Testis (tissue), 3 donors: ENCODE data around the gene PTPRD. TPM values are rescaled to one million over a fixed set of nuclear protein-coding genes. Genes with fewer than 3 reads are reported as not detected.

Source experiments
- DNase-seq: peaks from one replicate; pipeline ENCODE4 v3.0.0-alpha.2; 2019
- H3K27ac ChIP-seq, 2 donors: fragments of 200-600 bp; sonication (generic); one replicate each; pipeline ENCODE4 v1.5.1; 2019
- H3K27me3 ChIP-seq: fragments of 200-600 bp; sonication (generic); one replicate; pipeline ENCODE4 v1.5.1; 2019
- H3K36me3 ChIP-seq: fragments of 200-600 bp; sonication (generic); one replicate; pipeline ENCODE4 v1.5.1; 2017; ENCODE audit warnings: low read depth; ENCODE audit errors: missing control alignments
- H3K4me1 ChIP-seq: fragments of 200-600 bp; sonication (generic); one replicate; pipeline ENCODE4 v1.5.1; 2019
- H3K4me3 ChIP-seq, 2 donors: fragments of 200-600 bp; sonication (generic); one replicate each; pipeline ENCODE4 v1.5.1; 2017 to 2019
- H3K9me3 ChIP-seq: fragments of 200-600 bp; sonication (generic); one replicate; pipeline ENCODE4 v1.5.1; 2017
- POLR2A ChIP-seq: fragments of 450-650 bp; IDR thresholded peaks from one replicate; pipeline ENCODE4 v1.6.1; 2017; ENCODE audit warnings: antibody characterized with exemption, mild to moderate bottlenecking, moderate library complexity
- WGBS, 2 donors: methylation state at CpG; one replicate each; pipeline ENCODE4 v1.1.5; 2018; 5-methylcytosine and 5-hydroxymethylcytosine counted together
- intact Hi-C: fragments of 100-400 bp; cut with DNase I; formaldehyde crosslinking; loops from one replicate; pipeline ENCODE4 v1.15.1; 2023; ENCODE audit warnings: low total_unique reads
- polyA plus RNA-seq: library from polyadenylated mRNA; stranded (reverse); fragments of 350-450 nt; fragmentation: Illumina TruSeq; extraction: RNeasy Lipid Tissue Mini Kit (QIAGEN cat#74804); gene quantifications from one replicate; pipeline ENCODE4 v1.2.3, GENCODE V29; 2014; ENCODE audit warnings: low read depth, low replicate concordance; ENCODE audit not compliant: insufficient read depth
- total RNA-seq, 2 donors: library from RNA; depleted of rRNA; stranded (reverse); fragments of >200 nt; gene quantifications; one replicate each; pipeline ENCODE4 v1.2.3, GENCODE V29; 2016
- TF ChIP-seq, protein P1 (sequence below), 3 experiments: fragments of 450-650 bp in 2 of 3; fragments of 200-600 bp in 1 of 3; sonication (generic) in 1 of 3; IDR thresholded peaks; one replicate each; pipeline ENCODE4 v1.5.1; 2016 to 2019; ENCODE audit warnings: antibody characterized with exemption in 3 of 3, mild to moderate bottlenecking in 2 of 3, moderate library complexity in 1 of 3

Gene PTPRD
- total and polyA plus RNA-seq, 3 donors from 2014 or later = 15.4 to 33.6 (median 32.5) TPM

DNA sequence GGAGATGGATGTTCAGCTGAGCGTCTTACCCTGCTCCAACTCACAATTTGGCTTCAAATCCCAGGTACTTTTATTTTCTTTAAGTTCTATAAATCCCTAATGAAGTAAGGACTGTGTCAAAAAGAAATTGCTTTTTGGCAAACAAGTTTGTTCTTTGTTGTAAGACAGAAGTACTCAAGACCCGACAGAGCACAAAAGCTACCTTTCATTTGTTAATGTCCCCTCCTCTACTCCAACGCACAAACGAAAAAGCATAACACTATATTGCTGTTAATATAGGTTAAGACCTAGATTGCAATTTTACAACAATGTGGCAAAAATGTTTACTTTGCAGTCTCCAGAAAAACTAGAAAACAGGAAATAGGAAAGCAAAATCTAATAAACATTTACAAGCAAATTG lies 2217.8 kb downstream of the PTPRD start:
- 80 to 81% methylated on average over 4 of the region's 4 CpGs for WGBS, 2 donors
- DNase-seq = no peak

DNA sequence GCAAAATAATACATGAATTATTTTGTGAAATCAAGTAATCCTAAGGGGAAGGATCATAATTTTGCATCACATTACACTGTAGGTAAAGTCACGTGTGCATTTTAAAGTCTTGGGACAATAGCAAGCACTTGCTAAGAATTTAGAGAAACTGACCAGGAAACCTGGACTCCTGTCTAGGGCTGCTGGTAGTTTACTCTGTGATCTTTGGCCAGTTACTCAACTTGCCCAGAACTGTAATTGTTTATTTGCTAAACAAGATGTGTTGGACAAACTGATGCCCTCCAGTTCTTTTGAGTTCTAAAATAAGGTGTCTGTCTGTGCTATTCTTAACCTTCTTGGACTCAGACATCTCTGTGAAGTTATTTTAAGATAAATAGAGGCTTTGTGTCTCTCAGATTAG lies 2218.5 kb downstream of the PTPRD start:
- Histone ChIP-seq H3K4me1 (no peaks in the 10 kb centered on the region), H3K4me3 (no peak overlapping the region), H3K27ac (no peak overlapping the region), H3K36me3 (no peaks in the 10 kb centered on the region), H3K9me3 (no peaks in the 10 kb centered on the region), H3K27me3 (no peaks in the 10 kb centered on the region)
- intact Hi-C loops = no loop called here
- TF ChIP-seq, protein P1, sequence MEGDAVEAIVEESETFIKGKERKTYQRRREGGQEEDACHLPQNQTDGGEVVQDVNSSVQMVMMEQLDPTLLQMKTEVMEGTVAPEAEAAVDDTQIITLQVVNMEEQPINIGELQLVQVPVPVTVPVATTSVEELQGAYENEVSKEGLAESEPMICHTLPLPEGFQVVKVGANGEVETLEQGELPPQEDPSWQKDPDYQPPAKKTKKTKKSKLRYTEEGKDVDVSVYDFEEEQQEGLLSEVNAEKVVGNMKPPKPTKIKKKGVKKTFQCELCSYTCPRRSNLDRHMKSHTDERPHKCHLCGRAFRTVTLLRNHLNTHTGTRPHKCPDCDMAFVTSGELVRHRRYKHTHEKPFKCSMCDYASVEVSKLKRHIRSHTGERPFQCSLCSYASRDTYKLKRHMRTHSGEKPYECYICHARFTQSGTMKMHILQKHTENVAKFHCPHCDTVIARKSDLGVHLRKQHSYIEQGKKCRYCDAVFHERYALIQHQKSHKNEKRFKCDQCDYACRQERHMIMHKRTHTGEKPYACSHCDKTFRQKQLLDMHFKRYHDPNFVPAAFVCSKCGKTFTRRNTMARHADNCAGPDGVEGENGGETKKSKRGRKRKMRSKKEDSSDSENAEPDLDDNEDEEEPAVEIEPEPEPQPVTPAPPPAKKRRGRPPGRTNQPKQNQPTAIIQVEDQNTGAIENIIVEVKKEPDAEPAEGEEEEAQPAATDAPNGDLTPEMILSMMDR (IDR thresholded peaks at IDR 0.05) = no peak
- no peak for TF ChIP-seq POLR2A
- 88 to 95% methylated on average over 1 of the region's 1 CpG for WGBS, 2 donors
- no peak for DNase-seq

More for the DNA sequence above, 2217.8 kb downstream of the PTPRD start:
- H3K27ac ChIP-seq = no peak overlapping the region
- H3K27me3 ChIP-seq = no peaks in the 10 kb centered on the region
- H3K9me3 ChIP-seq = no peaks in the 10 kb centered on the region
- no peak for TF ChIP-seq POLR2A
- H3K4me3 ChIP-seq = no peak overlapping the region
- no peaks in the 10 kb centered on the region for H3K4me1 ChIP-seq
- intact Hi-C loops = no loop called here
- H3K36me3 ChIP-seq = no peaks in the 10 kb centered on the region

DNA sequence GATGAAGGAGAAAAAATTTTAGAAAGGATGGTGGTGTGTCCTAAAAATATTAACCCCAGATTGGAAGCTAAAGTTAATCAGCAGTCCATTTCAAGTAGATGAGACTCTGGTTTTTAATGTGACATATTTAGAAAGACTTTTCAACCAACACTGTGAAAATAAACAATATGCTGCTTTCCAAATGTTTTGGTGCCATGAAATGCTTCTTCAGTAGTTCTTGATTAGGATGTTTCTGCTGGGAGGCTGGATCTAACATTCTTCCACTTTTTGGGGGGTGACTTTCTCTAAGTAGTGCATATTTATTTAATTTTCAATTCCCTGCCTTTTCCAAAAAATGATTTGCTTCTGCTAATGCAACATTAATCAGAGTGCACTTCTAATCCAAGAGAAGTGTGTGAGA lies 2219.9 kb downstream of the PTPRD start:
- H3K4me1 ChIP-seq = no peaks in the 10 kb centered on the region
- intact Hi-C loops = no loop called here
- H3K36me3 ChIP-seq = no peaks in the 10 kb centered on the region
- H3K9me3 ChIP-seq = no peaks in the 10 kb centered on the region
- DNase-seq = no peak
- TF ChIP-seq, protein P1 (IDR thresholded peaks at IDR 0.05) = no peak
- TF ChIP-seq POLR2A = no peak
- H3K4me3 ChIP-seq = no peak overlapping the region
- H3K27me3 ChIP-seq = no peaks in the 10 kb centered on the region
- no peak overlapping the region for H3K27ac ChIP-seq

DNA sequence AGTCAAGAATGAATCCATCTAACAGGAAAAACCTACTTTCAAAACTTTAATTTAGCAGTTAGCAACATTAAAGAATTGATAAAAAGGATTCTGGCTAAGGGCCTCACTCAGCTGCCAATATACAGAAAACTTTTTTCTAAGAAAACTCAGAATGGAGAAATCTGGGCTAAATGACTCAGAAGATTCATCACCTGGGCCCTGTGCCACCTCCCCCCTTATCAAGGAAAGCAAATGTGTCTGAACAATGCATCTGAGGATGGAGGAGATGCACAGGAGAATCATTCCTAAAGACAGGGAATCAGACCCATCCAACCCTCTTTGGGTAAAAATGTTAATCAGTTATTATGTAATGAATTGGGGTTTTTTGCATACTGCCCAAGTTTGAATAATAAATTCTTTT lies 2221.2 kb downstream of the PTPRD start:
- no peak for DNase-seq
- no peaks in the 10 kb centered on the region for H3K36me3 ChIP-seq
- no peak overlapping the region for H3K27ac ChIP-seq
- H3K4me3 ChIP-seq = no peak overlapping the region
- TF ChIP-seq, protein P1 (IDR thresholded peaks at IDR 0.05) = no peak
- TF ChIP-seq POLR2A = no peak
- no peaks in the 10 kb centered on the region for H3K9me3 ChIP-seq
- intact Hi-C loops = no loop called here
- H3K27me3 ChIP-seq = no peaks in the 10 kb centered on the region
- H3K4me1 ChIP-seq = no peaks in the 10 kb centered on the region

DNA sequence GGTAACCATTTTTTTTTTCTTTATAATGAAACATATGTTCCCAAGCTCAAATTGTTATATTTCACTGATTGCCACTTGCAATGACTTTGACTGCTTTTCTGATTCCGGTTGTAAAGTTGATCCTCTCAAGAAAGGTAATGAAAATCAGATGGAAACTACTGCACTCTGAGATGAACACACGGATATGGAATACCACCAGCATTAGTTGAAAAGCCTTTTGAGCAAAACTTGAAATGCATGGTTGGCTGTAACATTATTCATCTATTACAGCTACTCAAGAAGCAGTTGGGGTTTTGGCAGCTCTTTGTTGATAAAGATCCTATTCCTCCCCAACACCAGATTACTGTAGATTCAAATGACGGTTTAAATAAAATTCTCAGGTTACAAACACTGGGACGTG lies 2221.7 kb downstream of the PTPRD start:
- intact Hi-C loops = no loop called here
- DNase-seq = no peak
- no peak overlapping the region for H3K27ac ChIP-seq
- H3K4me3 ChIP-seq = no peak overlapping the region
- no peaks in the 10 kb centered on the region for H3K36me3 ChIP-seq
- H3K4me1 ChIP-seq = no peaks in the 10 kb centered on the region
- TF ChIP-seq POLR2A = no peak
- TF ChIP-seq, protein P1 (IDR thresholded peaks at IDR 0.05) = no peak
- no peaks in the 10 kb centered on the region for H3K9me3 ChIP-seq
- H3K27me3 ChIP-seq = no peaks in the 10 kb centered on the region
- 80 to 96% methylated on average over 4 of the region's 4 CpGs for WGBS, 2 donors
